Measurements from ENCODE around the gene KDM4C. TPM values are rescaled to one million over a fixed set of nuclear protein-coding genes. Genes with fewer than 3 reads are reported as not detected.
"Not testable (repeated sequence)": the region's sequence is repeated elsewhere in the genome, so short reads cannot be mapped to it uniquely, and the experiment has no call there.

Gene KDM4C
- total RNA-seq, 1 donor from 2014 or later: 11.1 TPM

DNA sequence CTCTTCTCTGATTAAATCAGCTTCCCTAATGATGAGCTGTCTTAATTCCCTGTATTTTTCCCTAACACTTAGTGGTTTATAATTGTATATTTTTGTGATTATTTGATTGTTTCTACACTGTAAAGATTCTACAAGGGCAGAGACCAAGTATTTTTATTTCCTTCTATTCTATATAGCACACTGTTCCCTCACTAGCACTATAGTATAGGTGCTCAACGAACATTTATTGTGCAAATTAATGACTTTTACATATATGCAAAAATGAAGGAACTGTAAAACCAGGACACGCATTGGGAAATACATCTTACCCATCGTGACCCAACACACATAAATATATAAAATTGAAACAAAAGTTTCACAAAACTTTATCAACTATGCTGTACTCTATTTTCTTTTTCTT lies 7.6 kb downstream of the KDM4C start:
- Histone ChIP-seq H3K27ac (no peak overlapping the region), H3K4me3 (no peak overlapping the region), H2AFZ (replicated peaks) (no peak overlapping the region), H3K36me3 (no peaks in the 10 kb centered on the region), H3F3A (ENCODE audit: low read depth) (no peaks in the 10 kb centered on the region), H3K79me2 (ENCODE audit: low read depth) (peaks cover 31% of the 10 kb centered on the region), H4K20me1 (ENCODE audit: low read depth) (no peaks in the 10 kb centered on the region), H3K9ac (no peak overlapping the region), H3K9me3 (ENCODE audit: low read depth) (no peaks in the 10 kb centered on the region), H3K4me2 (no peak overlapping the region), H3K4me1 (peaks cover 9% of the 10 kb centered on the region), H3K27me3 (no peaks in the 10 kb centered on the region)
- Mint-ChIP-seq H3K36me3 (no peaks in the 10 kb centered on the region), H3K27me3 (ENCODE audit: insufficient read depth, low read depth) (peaks cover 5% of the 10 kb centered on the region), H3K4me1 (peaks cover 9% of the 10 kb centered on the region), H3K9me3 (peaks cover 7% of the 10 kb centered on the region), H3K27ac (no peak overlapping the region), H3K4me3 (no peak overlapping the region)
- no peak for DNase-seq (ENCODE audit: low spot score)
- TF ChIP-seq EZH2phosphoT487 (IDR thresholded peaks at IDR 0.05): no peak
- TF ChIP-seq, protein P1, sequence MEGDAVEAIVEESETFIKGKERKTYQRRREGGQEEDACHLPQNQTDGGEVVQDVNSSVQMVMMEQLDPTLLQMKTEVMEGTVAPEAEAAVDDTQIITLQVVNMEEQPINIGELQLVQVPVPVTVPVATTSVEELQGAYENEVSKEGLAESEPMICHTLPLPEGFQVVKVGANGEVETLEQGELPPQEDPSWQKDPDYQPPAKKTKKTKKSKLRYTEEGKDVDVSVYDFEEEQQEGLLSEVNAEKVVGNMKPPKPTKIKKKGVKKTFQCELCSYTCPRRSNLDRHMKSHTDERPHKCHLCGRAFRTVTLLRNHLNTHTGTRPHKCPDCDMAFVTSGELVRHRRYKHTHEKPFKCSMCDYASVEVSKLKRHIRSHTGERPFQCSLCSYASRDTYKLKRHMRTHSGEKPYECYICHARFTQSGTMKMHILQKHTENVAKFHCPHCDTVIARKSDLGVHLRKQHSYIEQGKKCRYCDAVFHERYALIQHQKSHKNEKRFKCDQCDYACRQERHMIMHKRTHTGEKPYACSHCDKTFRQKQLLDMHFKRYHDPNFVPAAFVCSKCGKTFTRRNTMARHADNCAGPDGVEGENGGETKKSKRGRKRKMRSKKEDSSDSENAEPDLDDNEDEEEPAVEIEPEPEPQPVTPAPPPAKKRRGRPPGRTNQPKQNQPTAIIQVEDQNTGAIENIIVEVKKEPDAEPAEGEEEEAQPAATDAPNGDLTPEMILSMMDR (IDR thresholded peaks at IDR 0.05): no peak
- no peak for TF ChIP-seq EZH2 (IDR thresholded peaks at IDR 0.05)

- Histone ChIP-seq H3K27me3 (no peaks in the 10 kb centered on the region), H3K4me1 (peaks cover 9% of the 10 kb centered on the region), H3K9ac (no peak overlapping the region), H2AFZ (replicated peaks) (no peak overlapping the region), H3K36me3 (no peaks in the 10 kb centered on the region), H3K27ac (peak overlapping the region; percentile 70), H3K9me3 (ENCODE audit: low read depth) (no peaks in the 10 kb centered on the region), H3K79me2 (ENCODE audit: low read depth) (peaks cover 27% of the 10 kb centered on the region), H3K4me2 (no peak overlapping the region), H4K20me1 (ENCODE audit: low read depth) (no peaks in the 10 kb centered on the region), H3F3A (ENCODE audit: low read depth) (no peaks in the 10 kb centered on the region), H3K4me3 (no peak overlapping the region)
- Mint-ChIP-seq H3K9me3 (peaks cover 7% of the 10 kb centered on the region), H3K4me1 (peaks cover 9% of the 10 kb centered on the region), H3K4me3 (no peak overlapping the region), H3K27me3 (ENCODE audit: insufficient read depth, low read depth) (peaks cover 5% of the 10 kb centered on the region), H3K27ac (no peak overlapping the region), H3K36me3 (no peaks in the 10 kb centered on the region)
- peak; percentile 13 for DNase-seq (ENCODE audit: low spot score)
- TF ChIP-seq, protein P1 (IDR thresholded peaks at IDR 0.05): no peak
- no peak for TF ChIP-seq EZH2 (IDR thresholded peaks at IDR 0.05)
- TF ChIP-seq EZH2phosphoT487 (IDR thresholded peaks at IDR 0.05): no peak
Measured at GRCh38 chr9:6766606-6767005, 8.8 kb downstream of the KDM4C start.

GRCh38 chr9:6768587-6768986 lies 10.8 kb downstream of the KDM4C start:
- not testable (repeated sequence) for H4K20me1 ChIP-seq (ENCODE audit: low read depth); H3K4me3 Mint-ChIP-seq; H3K4me2 ChIP-seq; H2AFZ ChIP-seq (replicated peaks); H3K27me3 Mint-ChIP-seq (ENCODE audit: insufficient read depth, low read depth); H3K4me1 Mint-ChIP-seq; H3F3A ChIP-seq (ENCODE audit: low read depth); H3K9me3 Mint-ChIP-seq; H3K27ac Mint-ChIP-seq; DNase-seq (ENCODE audit: low spot score); H3K36me3 ChIP-seq; H3K27ac ChIP-seq; H3K27me3 ChIP-seq; H3K36me3 Mint-ChIP-seq; H3K4me1 ChIP-seq; H3K4me3 ChIP-seq; H3K9me3 ChIP-seq (ENCODE audit: low read depth); H3K9ac ChIP-seq
- H3K79me2 ChIP-seq (ENCODE audit: low read depth): peaks cover 26% of the 10 kb centered on the region

DNA sequence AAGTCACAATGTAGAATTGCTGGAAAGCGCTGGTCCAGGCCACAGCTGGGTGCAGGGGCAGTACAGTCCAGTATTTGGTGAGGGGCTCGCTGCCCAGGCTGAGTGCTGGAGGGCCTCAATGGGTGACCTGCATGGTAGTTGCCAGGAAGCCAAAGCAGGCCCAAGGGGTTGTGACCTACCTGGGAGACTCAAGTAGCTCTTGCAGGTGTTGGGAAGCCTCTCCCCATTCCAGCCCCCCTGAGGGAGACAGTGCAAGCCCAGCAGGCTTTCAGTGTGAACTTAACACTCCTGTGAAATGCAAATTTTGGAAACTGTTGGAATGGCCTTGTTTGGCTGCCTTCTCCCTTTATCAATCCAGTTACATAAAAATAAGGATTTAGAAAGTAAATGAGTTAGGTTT lies 13.9 kb downstream of the KDM4C start:
- Mint-ChIP-seq H3K4me1 (peaks cover 2% of the 10 kb centered on the region), H3K9me3 (peaks cover 2% of the 10 kb centered on the region), H3K4me3 (no peak overlapping the region), H3K27me3 (ENCODE audit: insufficient read depth, low read depth) (peaks cover 10% of the 10 kb centered on the region), H3K36me3 (no peaks in the 10 kb centered on the region), H3K27ac (no peak overlapping the region)
- Histone ChIP-seq H3K4me2 (no peak overlapping the region), H3K27ac (no peak overlapping the region), H3K4me1 (peaks cover 1% of the 10 kb centered on the region), H3K9me3 (ENCODE audit: low read depth) (no peaks in the 10 kb centered on the region), H3K9ac (no peak overlapping the region), H3K36me3 (no peaks in the 10 kb centered on the region), H2AFZ (replicated peaks) (no peak overlapping the region), H4K20me1 (ENCODE audit: low read depth) (no peaks in the 10 kb centered on the region), H3F3A (ENCODE audit: low read depth) (no peaks in the 10 kb centered on the region), H3K79me2 (ENCODE audit: low read depth) (peaks cover 13% of the 10 kb centered on the region), H3K4me3 (no peak overlapping the region), H3K27me3 (no peaks in the 10 kb centered on the region)
- DNase-seq (ENCODE audit: low spot score): no peak
- TF ChIP-seq EZH2 (IDR thresholded peaks at IDR 0.05): no peak
- TF ChIP-seq, protein P1 (IDR thresholded peaks at IDR 0.05): no peak
- no peak for TF ChIP-seq EZH2phosphoT487 (IDR thresholded peaks at IDR 0.05)

All from neural progenitor cell (in vitro differentiated cells).